ENCODE results near the gene DNAL4.
A peak's percentile ranks its signal among the peaks of the same experiment; 100 is the strongest.

DNAL4 gene

DNA sequence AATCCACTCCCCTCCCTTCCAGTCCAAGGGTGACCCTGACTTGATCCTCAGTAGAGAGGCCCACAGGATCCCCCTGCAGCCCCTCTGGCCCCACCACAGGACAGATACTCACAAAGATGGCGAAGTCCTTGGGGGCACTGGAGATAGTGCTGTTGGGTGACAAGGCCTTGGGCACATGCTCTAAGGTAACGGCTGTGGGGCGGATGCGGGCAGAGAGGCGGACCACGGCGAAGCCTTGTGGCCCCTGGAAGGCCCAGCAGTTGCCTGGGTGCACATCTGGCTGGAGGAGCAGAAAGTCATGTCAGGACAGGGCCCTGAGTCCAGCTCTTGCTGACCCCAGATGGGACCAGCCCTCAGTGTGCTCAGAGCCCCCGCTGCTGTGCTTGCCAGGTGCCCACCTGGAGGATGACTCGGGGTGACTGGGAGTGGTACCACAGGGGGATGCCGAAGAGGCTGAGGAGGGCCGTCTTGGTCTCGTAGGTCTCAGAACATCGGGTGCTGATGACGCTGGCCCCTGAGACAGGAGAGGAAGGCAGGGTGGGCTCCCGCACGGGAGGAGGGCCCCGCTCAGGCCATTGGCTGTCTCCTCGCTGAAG, 55.4 kb downstream of the DNAL4 start:
- DNase-seq, result no peak

GRCh38 chr22:38737302-38738060, 56.5 kb downstream of the DNAL4 start:
- DNase-seq, result no peak

- no peak for DNase-seq
These were observed 57.7 kb downstream of the DNAL4 start for GRCh38 chr22:38736257-38736570.

DNA sequence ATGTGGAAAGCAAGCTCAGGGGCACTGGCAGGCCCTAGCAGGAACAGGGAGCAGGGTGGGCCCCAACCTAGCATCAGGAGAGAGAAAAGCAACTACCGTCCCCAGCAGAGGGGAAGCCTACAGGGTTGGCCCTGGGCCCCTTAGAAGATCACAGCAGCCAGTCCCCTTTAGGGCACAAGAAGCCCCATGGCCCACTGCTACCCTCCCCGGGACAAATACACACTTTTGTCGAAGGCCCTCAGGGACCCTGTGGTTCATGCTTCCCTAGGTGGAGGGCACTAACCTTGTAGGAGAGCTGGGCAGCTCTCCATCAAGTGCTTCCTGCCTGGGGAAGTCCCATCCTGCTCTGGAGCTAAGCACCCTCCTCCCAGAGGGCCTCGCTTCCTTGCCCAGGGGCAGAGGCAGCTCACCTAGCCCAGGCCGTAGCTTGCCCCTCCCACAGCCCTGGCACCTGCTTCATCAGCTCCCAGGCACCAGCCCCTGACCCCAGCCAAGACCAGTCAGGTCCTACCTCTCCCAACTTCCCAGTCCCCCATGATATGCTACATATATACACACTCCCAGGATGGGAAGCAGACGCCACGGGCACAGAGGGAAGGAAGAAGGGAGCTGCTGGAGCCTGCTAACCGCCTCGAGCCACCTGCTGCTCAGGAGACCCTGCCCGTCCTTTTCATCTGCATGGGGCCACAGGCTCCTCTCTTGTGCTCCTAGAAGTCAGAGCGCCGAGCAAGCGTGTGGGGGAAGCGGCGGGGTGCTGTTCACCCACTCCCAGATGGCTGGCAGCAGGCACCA, 58.3 kb downstream of the DNAL4 start:
- no peak for DNase-seq

GRCh38 chr22:38735126-38735464, 58.8 kb downstream of the DNAL4 start:
- DNase-seq, result no peak

- no peak for DNase-seq
These were observed 59.4 kb downstream of the DNAL4 start for GRCh38 chr22:38734421-38735100.

- DNase-seq, result peak; percentile 66
These were observed 60.1 kb downstream of the DNAL4 start for GRCh38 chr22:38733724-38734381.

- DNase-seq, result no peak
These were observed 60.6 kb downstream of the DNAL4 start for GRCh38 chr22:38733329-38733723.

DNA sequence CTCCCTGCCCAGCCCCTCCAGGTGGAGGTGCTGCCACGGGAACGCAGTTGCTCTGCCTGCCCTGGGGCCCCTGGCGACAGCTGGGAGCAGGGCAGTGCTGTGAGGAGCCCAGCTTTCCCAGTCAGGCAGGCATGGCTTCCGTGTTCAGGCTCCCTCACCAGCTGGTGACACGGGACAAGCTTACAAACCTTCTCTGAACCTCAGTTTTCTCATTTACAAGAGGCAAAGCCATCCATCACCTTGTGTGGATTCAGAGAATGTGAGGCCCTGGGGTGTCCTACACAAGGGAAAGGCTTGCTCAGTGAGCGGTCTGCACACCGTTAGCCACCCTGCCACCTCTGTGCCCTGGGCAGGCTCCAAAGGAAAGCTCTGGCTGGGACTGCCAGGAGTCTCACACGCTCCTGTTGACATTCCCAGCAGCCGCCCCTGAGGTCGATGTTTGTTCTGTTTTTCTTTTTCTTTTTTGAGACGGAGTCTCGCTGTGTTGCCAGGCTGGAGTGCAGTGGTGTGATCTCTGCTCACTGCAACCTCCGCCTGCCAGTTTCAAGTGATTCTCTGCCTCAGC, 61.6 kb downstream of the DNAL4 start:
- DNase-seq, result no peak

DNA sequence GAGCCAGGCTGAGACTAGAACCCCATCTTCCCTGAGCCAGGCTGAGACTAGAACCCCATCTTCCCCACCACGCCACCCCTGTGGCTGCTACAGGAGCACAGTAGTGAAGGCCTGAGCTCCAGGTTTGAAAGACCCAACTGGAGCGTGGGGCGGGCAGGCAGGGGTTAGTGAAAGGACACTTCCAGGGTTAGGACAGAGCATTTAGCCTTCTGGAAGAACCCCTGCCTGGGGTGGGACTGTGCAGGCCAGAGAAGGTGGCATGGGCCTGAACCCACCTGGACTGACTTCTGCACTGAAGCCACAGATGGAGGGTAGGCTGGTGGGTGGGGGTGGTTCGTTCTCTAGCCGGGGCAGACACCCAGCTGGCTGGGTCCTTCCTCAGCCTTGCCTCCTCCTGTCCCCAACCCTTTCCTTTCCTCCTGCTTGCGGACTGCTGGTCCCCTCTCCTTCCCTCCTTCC, 62.2 kb downstream of the DNAL4 start:
- no peak for DNase-seq

DNA sequence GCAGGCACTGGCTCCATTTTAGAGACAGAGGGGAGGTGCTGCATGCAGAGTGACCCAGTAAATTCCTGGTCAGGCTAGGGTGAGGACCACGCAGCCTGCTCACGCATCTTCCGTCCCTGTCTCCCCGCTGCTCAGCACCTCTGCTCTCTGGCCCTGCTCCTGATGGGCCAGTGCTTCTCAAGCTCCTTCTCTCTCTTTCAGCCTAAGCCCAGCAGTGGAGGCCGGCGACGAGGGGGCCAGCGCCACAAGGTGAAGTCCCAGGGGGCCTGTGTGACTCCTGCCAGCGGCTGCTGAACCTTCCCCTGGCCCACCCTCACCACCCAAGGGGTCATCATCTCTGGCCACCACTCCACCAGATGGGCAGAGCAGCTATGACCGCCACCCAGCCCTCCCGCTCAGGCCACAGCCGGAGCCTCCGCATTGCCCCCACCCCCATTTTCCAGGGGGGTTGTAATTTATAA, 63.5 kb downstream of the DNAL4 start:
- no peak for DNase-seq

DNA sequence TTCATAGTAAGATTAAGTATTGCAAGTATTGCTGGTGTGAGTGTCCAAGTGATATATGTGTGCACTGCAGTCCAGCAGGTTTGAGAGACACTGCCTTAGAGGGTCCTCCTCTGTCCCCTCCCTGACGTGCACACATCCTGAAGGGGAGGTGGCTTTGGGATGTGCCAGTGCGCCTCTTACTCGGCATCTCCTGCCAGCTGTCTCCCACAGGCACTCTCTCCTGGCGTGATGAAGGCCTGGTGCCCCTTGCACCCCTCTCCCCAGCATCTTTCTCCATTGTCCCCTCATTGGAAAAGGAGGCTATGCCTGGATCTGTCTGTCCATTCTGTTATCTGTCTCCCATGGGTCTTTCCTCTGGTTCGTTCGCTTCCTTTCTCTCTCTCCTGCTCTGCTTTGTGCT, 64.0 kb downstream of the DNAL4 start:
- no peak for DNase-seq

- no peak for DNase-seq
These were observed 64.8 kb downstream of the DNAL4 start for GRCh38 chr22:38728871-38729796.
